IPS-NIHi11 (cell line): Measurements from ENCODE around the gene RCAN3.

Experiments used
- DNase-seq: peaks from one replicate; pipeline ENCODE4 v3.0.0; 2012; ENCODE audit warnings: mixed read lengths, low spot score

RCAN3 gene

GRCh38 chr1:24551960-24552571 is 49.4 kb downstream of the RCAN3 start:
- no peak for DNase-seq

GRCh38 chr1:24553931-24554330 is 51.3 kb downstream of the RCAN3 start:
- DNase-seq, result no peak

GRCh38 chr1:24554714-24555113 is 52.1 kb downstream of the RCAN3 start:
- DNase-seq, result no peak

GRCh38 chr1:24555591-24556413 is 53.2 kb downstream of the RCAN3 start, which contains the start of gene NCMAP:
Gene NCMAP, plus strand, starts transcription at chr1:24556087. Its CDS starts 39,344 bp downstream, at chr1:24595431.
- peak; percentile 76 for DNase-seq

GRCh38 chr1:24556414-24556795 is 53.8 kb downstream of the RCAN3 start:
- DNase-seq, result no peak

GRCh38 chr1:24557220-24557619 is 54.6 kb downstream of the RCAN3 start:
- DNase-seq, result no peak

- no peak for DNase-seq
Measured at GRCh38 chr1:24557711-24558131, 55.1 kb downstream of the RCAN3 start.

- DNase-seq, result no peak
Measured at GRCh38 chr1:24558455-24558854, 55.8 kb downstream of the RCAN3 start.

- DNase-seq, result peak; percentile 78
Measured at GRCh38 chr1:24558902-24559791, 56.5 kb downstream of the RCAN3 start.

- no peak for DNase-seq
Measured at GRCh38 chr1:24560361-24560760, 57.7 kb downstream of the RCAN3 start.

GRCh38 chr1:24562625-24563024 is 60.0 kb downstream of the RCAN3 start:
- DNase-seq, result no peak

- no peak for DNase-seq
Measured at GRCh38 chr1:24564695-24565094, 62.1 kb downstream of the RCAN3 start.

- no peak for DNase-seq
Measured at GRCh38 chr1:24566236-24566867, 63.7 kb downstream of the RCAN3 start.

- no peak for DNase-seq
Measured at GRCh38 chr1:24567792-24568388, 65.3 kb downstream of the RCAN3 start.

- DNase-seq, result no peak
Measured at GRCh38 chr1:24568475-24568874, 65.8 kb downstream of the RCAN3 start.

- DNase-seq, result no peak
Measured at GRCh38 chr1:24570265-24571125, 67.9 kb downstream of the RCAN3 start.

GRCh38 chr1:24572301-24572700 is 69.7 kb downstream of the RCAN3 start:
- DNase-seq, result no peak

GRCh38 chr1:24575905-24576587 is 73.4 kb downstream of the RCAN3 start:
- no peak for DNase-seq

GRCh38 chr1:24578846-24579245 is 76.2 kb downstream of the RCAN3 start:
- DNase-seq, result no peak

- no peak for DNase-seq
Measured at GRCh38 chr1:24580756-24581155, 78.1 kb downstream of the RCAN3 start.
